ENCODE results near the gene LCN10. TPM values are rescaled to one million over a fixed set of nuclear protein-coding genes. Genes with fewer than 3 reads are reported as not detected.

Gene LCN10
- total and polyA plus RNA-seq, 2 of the 13 experiments (the other 11 are each of a cell fraction or from before 2014, with no cell fraction given) = 0.53 to 0.61 TPM

DNA sequence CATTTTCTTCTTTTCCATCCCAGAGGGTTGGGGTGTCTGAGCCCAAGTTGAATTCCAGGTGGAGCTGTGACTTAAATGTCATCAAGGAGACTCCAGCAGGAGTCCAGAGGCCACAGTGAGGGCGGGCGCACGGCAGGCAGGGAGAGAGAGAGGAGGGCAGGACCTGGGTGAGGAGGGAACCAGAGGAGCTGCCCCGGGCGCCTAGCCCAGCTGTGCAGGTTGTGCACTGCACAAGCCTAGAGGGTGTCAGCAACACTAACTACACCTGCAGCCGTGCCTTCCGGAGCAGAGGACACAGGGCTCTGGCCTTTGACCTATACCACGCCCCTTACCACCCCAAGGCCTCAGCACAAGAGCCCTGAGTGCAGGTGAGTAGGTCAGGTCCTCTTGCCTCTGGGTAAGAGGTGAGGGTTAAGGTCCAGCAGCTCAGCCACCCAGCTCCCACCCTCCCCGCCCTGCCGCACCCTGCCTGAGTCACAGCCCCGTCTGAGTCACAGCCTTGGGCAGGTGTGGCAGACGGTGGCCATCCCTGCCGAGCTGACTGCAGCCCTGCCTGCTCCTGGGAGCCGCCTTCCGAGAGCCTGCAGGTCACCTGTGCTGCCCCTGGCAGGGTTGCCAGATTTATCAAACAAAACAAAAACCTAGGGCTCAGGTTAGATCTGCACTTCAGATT, 49.1 kb downstream of the LCN10 start (continued):
- no peak for TF ChIP-seq GATA4 (IDR thresholded peaks at IDR 0.05; ENCODE audit: borderline replicate concordance, low read depth)
- no peak for TF ChIP-seq ZNF282 (IDR thresholded peaks at IDR 0.05; ENCODE audit: partially characterized antibody)
- peak; percentile 100 for TF ChIP-seq ZMYM3 (CRISPR knock-in tag; IDR thresholded peaks at IDR 0.05)
- TF ChIP-seq ZNF256 (CRISPR knock-in tag; conservative IDR thresholded peaks at IDR 0.05) = no peak
- no peak for TF ChIP-seq EHMT2 (IDR thresholded peaks at IDR 0.05; ENCODE audit: borderline replicate concordance, low read depth, low read length)
- no peak for TF ChIP-seq KLF13 (CRISPR knock-in tag; IDR thresholded peaks at IDR 0.05)
- TF ChIP-seq ZBTB8A (CRISPR knock-in tag; IDR thresholded peaks at IDR 0.05; ENCODE audit: borderline replicate concordance, low read depth) = no peak
- TF ChIP-seq ZNF276 (CRISPR knock-in tag; IDR thresholded peaks at IDR 0.05; ENCODE audit: low read depth) = no peak
- no peak for TF ChIP-seq ZNF646 (CRISPR knock-in tag; IDR thresholded peaks at IDR 0.05)
- TF ChIP-seq SALL1 (CRISPR knock-in tag; IDR thresholded peaks at IDR 0.05) = peak; percentile 88
- TF ChIP-seq HMG20B (CRISPR knock-in tag; conservative IDR thresholded peaks at IDR 0.05) = no peak
- TF ChIP-seq ZBTB7A (CRISPR knock-in tag; IDR thresholded peaks at IDR 0.05) = peak; percentile 93
- no peak for TF ChIP-seq ZNF766 (CRISPR knock-in tag; IDR thresholded peaks at IDR 0.05; ENCODE audit: borderline replicate concordance)
- no peak for TF ChIP-seq ZFP1 (CRISPR knock-in tag; IDR thresholded peaks at IDR 0.05)
- peak; percentile 63 for TF ChIP-seq ATF3 (CRISPR knock-in tag; IDR thresholded peaks at IDR 0.05)
- TF ChIP-seq MTA3 (CRISPR knock-in tag; IDR thresholded peaks at IDR 0.05) = no peak
- TF ChIP-seq, protein P1, sequence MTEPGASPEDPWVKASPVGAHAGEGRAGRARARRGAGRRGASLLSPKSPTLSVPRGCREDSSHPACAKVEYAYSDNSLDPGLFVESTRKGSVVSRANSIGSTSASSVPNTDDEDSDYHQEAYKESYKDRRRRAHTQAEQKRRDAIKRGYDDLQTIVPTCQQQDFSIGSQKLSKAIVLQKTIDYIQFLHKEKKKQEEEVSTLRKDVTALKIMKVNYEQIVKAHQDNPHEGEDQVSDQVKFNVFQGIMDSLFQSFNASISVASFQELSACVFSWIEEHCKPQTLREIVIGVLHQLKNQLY (CRISPR knock-in tag; IDR thresholded peaks at IDR 0.05) = 0 out of 2 replicates have a peak, but pooled peaks have one; percentile 43
- TF ChIP-seq TOE1 (CRISPR knock-in tag; IDR thresholded peaks at IDR 0.05) = no peak
- TF ChIP-seq JUN (CRISPR knock-in tag; IDR thresholded peaks at IDR 0.05) = peak; percentile 87
- no peak for TF ChIP-seq NFE2L2 (IDR thresholded peaks at IDR 0.05; ENCODE audit: low read length)
- TF ChIP-seq ZSCAN31 (CRISPR knock-in tag; IDR thresholded peaks at IDR 0.05; ENCODE audit: low read depth) = peak; percentile 36; the same call in 1 of the 2 replicates
